GM12878 (cell line): Measurements from ENCODE around the gene BAX. TPM values are rescaled to one million over a fixed set of nuclear protein-coding genes. Genes with fewer than 3 reads are reported as not detected.

Experiments
- ATAC-seq: fragments of 200-7000 bp; cut with Tn5 transposase; 3 replicates; pipeline ENCODE4 v1.9.1; 2020; ENCODE audit warnings: mild to moderate bottlenecking, moderate library complexity
- BruUV-seq: library from RNA; stranded (reverse); fragments of 400-500 nt; replicated peaks from 2 replicates; lab custom pipeline; 2021; lab: Mats Ljungman, UMichigan
- CTCF ChIA-PET: fragments of 300-600 bp; sonication (Branson Sonifier 250); formaldehyde crosslinking; extraction: SDS; loops from one replicate; lab custom pipeline; 2021; ENCODE audit warnings: inconsistent platforms; lab: Yijun Ruan, JAX
- POLR2A ChIA-PET: fragments of 350-600 bp; formaldehyde crosslinking; extraction: SDS; loops from one replicate; lab custom pipeline; 2021; ENCODE audit warnings: inconsistent platforms; lab: Charles Lee
- RAD21 ChIA-PET: fragments of 300-600 bp; sonication (Branson Sonifier 250); formaldehyde crosslinking; loops from one replicate; lab custom pipeline; 2023; ENCODE audit warnings: antibody characterized with exemption; ENCODE audit not compliant: unreplicated experiment; lab: Charles Lee
- SMC1A ChIA-PET: fragments of 300-600 bp; sonication (Branson Sonifier 250); formaldehyde crosslinking; loops from one replicate; lab custom pipeline; 2023; ENCODE audit not compliant: unreplicated experiment, uncharacterized antibody; lab: Charles Lee
- DNase-seq: peaks from one replicate; pipeline ENCODE4 v3.0.0-alpha.2; 2011; ENCODE audit warnings: low read depth, low spot score
- FAIRE-seq: peaks from 3 replicates; lab custom pipeline; 2011; peaks lifted over from hg19 to GRCh38; lab: Jason Lieb, UNC
- H2AFZ ChIP-seq: 2 replicates; pipeline ENCODE4 v1.6.0; 2011; ENCODE audit warnings: low read depth, low read length, control low read depth; ENCODE audit not compliant: control insufficient read depth
- H3K27ac ChIP-seq: 2 replicates; pipeline ENCODE4 v1.5.1; 2011; ENCODE audit warnings: control low read depth; ENCODE audit not compliant: control insufficient read depth, insufficient read depth
- H3K27me3 ChIP-seq, 2 experiments: replicated peaks in 1 of 2; 2 replicates each; pipeline versions ENCODE4 v1.6.0 to v1.6.1; 2011; ENCODE audit warnings: low read length in 1 of 2; ENCODE audit not compliant: control insufficient read depth in 2 of 2, insufficient read depth in 2 of 2
- H3K36me3 ChIP-seq, 2 experiments: 2 replicates each; pipeline ENCODE4 v1.5.1; 2011; ENCODE audit warnings: low read length in 1 of 2; ENCODE audit not compliant: control insufficient read depth in 2 of 2, insufficient read depth in 2 of 2
- H3K4me1 ChIP-seq: 2 replicates; pipeline ENCODE4 v1.6.1; 2011; ENCODE audit warnings: mild to moderate bottlenecking, low read length, moderate library complexity, mixed read lengths; ENCODE audit not compliant: control insufficient read depth, insufficient read depth
- H3K4me2 ChIP-seq: 2 replicates; pipeline ENCODE4 v1.6.0; 2011; ENCODE audit warnings: control low read depth; ENCODE audit not compliant: control insufficient read depth, insufficient read depth
- H3K4me3 ChIP-seq: fragments of 200-600 bp; sonication (generic); 2 replicates; pipeline ENCODE4 v1.5.1; 2016
- H3K79me2 ChIP-seq: 2 replicates; pipeline ENCODE4 v1.6.0; 2011; ENCODE audit warnings: low read length; ENCODE audit not compliant: control insufficient read depth, insufficient read depth
- H3K9ac ChIP-seq: 2 replicates; pipeline ENCODE4 v1.8.0; 2011; ENCODE audit warnings: low read length, control low read depth, mixed read lengths; ENCODE audit not compliant: control insufficient read depth, insufficient read depth
- H3K9me3 ChIP-seq: replicated peaks from 3 replicates; pipeline ENCODE4 v1.5.1; 2011; ENCODE audit warnings: mild to moderate bottlenecking, low read length; ENCODE audit not compliant: control insufficient read depth, insufficient read depth
- H4K20me1 ChIP-seq: 2 replicates; pipeline ENCODE4 v1.6.0; 2011; ENCODE audit not compliant: control insufficient read depth, insufficient read depth
- IKZF1 ChIP-seq: fragments of 450-650 bp; conservative IDR thresholded peaks from 2 replicates; pipeline ENCODE4 v1.6.1; 2017; ENCODE audit warnings: antibody characterized with exemption, mild to moderate bottlenecking
- IKZF2 ChIP-seq, 2 experiments: fragments of 450-650 bp; IDR thresholded peaks; 2 replicates each; pipeline ENCODE4 v1.6.1; 2017; ENCODE audit warnings: mild to moderate bottlenecking in 2 of 2, moderate library complexity in 2 of 2
- MYB ChIP-seq: fragments of 150-350 bp; IDR thresholded peaks from 2 replicates; pipeline ENCODE4 v1.6.1; 2014; ENCODE audit warnings: mild to moderate bottlenecking, low read depth, low read length, borderline replicate concordance
- NFYA ChIP-seq: IDR thresholded peaks from 2 replicates; pipeline ENCODE4 v1.6.1; 2011; ENCODE audit warnings: low read depth, mild to moderate bottlenecking, low read length, improper control_type of control experiment, borderline replicate concordance
- NR2F1 ChIP-seq: fragments of 450-650 bp; conservative IDR thresholded peaks from 2 replicates; pipeline ENCODE4 v1.6.1; 2017; ENCODE audit warnings: mild to moderate bottlenecking
- PBX3 ChIP-seq: IDR thresholded peaks from 2 replicates; pipeline ENCODE4 v1.6.1; 2011; ENCODE audit warnings: mild to moderate bottlenecking, low read depth, low read length, moderate library complexity; ENCODE audit not compliant: insufficient replicate concordance
- PKNOX1 ChIP-seq: fragments of 450-650 bp; IDR thresholded peaks from 2 replicates; pipeline ENCODE4 v1.6.1; 2016; ENCODE audit warnings: mild to moderate bottlenecking
- POU2F2 ChIP-seq: IDR thresholded peaks from 3 replicates; pipeline ENCODE4 v1.6.1; 2011; ENCODE audit warnings: low read depth, mild to moderate bottlenecking, low read length, borderline replicate concordance
- SMARCA5 ChIP-seq: fragments of 450-650 bp; IDR thresholded peaks from 2 replicates; pipeline ENCODE4 v1.6.1; 2017; ENCODE audit warnings: mild to moderate bottlenecking
- SMC3 ChIP-seq: IDR thresholded peaks from 2 replicates; pipeline ENCODE4 v1.6.1; 2011; ENCODE audit warnings: low read length, improper control_type of control experiment, borderline replicate concordance
- TCF3 ChIP-seq: IDR thresholded peaks from 2 replicates; pipeline ENCODE4 v1.6.1; 2012; ENCODE audit warnings: low read depth, mild to moderate bottlenecking, low read length, borderline replicate concordance; ENCODE audit not compliant: insufficient read depth
- TCF7 ChIP-seq: IDR thresholded peaks from 2 replicates; pipeline ENCODE4 v1.6.1; 2014; ENCODE audit warnings: antibody characterized with exemption, borderline replicate concordance
- ZNF217 ChIP-seq: fragments of 450-650 bp; IDR thresholded peaks from 2 replicates; pipeline ENCODE4 v1.6.1; 2017; ENCODE audit warnings: antibody characterized with exemption, mild to moderate bottlenecking
- WGBS: methylation state at CpG from one replicate; pipeline ENCODE4 v1.1.6; 2016; ENCODE audit warnings: low lambda C conversion rate; ENCODE audit not compliant: insufficient replicate concordance, insufficient coverage; ENCODE audit errors: missing lambda C conversion rate; 5-methylcytosine and 5-hydroxymethylcytosine counted together
- in situ Hi-C: fragments of 300-500 bp; cut with MboI; formaldehyde crosslinking; loops from 9 replicates; pipeline ENCODE4 v1.14.3; 2018; ENCODE audit warnings: mixed read lengths
- intact Hi-C: fragments of 100-400 bp; cut with micrococcal nuclease; formaldehyde crosslinking; loops from one replicate; pipeline ENCODE4 v1.14.2; 2022; ENCODE audit not compliant: unreplicated experiment
- polyA plus RNA-seq, 11 experiments: library from polyadenylated mRNA; depleted of rRNA in 4 of 11; unstranded in 6 of 11; stranded (reverse) in 5 of 11; fragments of >200 nt; fragmentation: Nextera tagmentation in 4 of 11; fragmentation: Illumina TruSeq in 1 of 11; extraction: Ambion mirVana in 4 of 11; extraction: Trizol in 1 of 11; gene quantifications; 1 replicate in 1 of 11; 2 replicates in 10 of 11; pipeline versions ENCODE4 v1.2.1 to v1.2.3, GENCODE V29; 2011 to 2016; ENCODE audit warnings: inconsistent platforms in 2 of 11, missing spikeins in 2 of 11, low read depth in 1 of 11
- total RNA-seq, 4 experiments: library from RNA; depleted of rRNA in 3 of 4; stranded (reverse); fragments of >200 nt in 3 of 4; fragmentation: Illumina TruSeq in 1 of 4; extraction: Trizol in 1 of 4; gene quantifications; 2 replicates each; pipeline versions ENCODE4 v1.2.1 to v1.2.3, GENCODE V29; 2013 to 2021

The BAX gene
- total and polyA plus RNA-seq, 10 of the 15 experiments (the other 5 are each of a cell fraction or from before 2014, with no cell fraction given) = 7.2 to 221 (median 137) TPM

GRCh38 chr19:48970139-48970766 lies 15.6 kb downstream of the BAX start (continued):
- no peak for TF ChIP-seq PBX3
- TF ChIP-seq NFYA = no peak
- no peak for TF ChIP-seq SMARCA5
- no peak for TF ChIP-seq POU2F2
- no peak for TF ChIP-seq TCF7

GRCh38 chr19:48970923-48971395 lies 16.3 kb downstream of the BAX start:
- no peak overlapping the region for H3K4me2 ChIP-seq
- no peaks in the 10 kb centered on the region for H3K27me3 ChIP-seq
- H3K4me3 ChIP-seq = no peak overlapping the region
- ChIA-PET SMC1A (interaction anchor here (0.8 to 2.9 kb wide), 18 partner anchors 9 to 295 kb away, joined by 3 to 22 read pairs (median 5); partner anchors contain the start of genes BAX, DHDH, GYS1 and HSD17B14), POLR2A (interaction anchor here (0.5 to 1.4 kb wide), 12 partner anchors 8 to 325 kb away, joined by 3 to 11 read pairs (median 4); partner anchors contain the start of genes CA11, HSD17B14 and RUVBL2), CTCF (interaction anchor here (0.6 to 6.1 kb wide), 34 partner anchors 8 to 326 kb away, joined by 3 to 113 read pairs (median 4); partner anchors contain the start of genes BAX, DHDH, GYS1 and HSD17B14), RAD21 (interaction anchor here (0.6 to 2.9 kb wide), 20 partner anchors 17 to 615 kb away, joined by 3 to 28 read pairs (median 4); partner anchors contain the start of genes CA11, GYS1, HSD17B14 and NUCB1)
- WGBS = 18% methylated on average over 19 of the region's 19 CpGs
- H3K36me3 ChIP-seq = peaks cover 5 to 38% of the 10 kb centered on the region in 2 experiments
- DNase-seq (no peak), ATAC-seq (peak; percentile 85), FAIRE-seq (peak; percentile 82)
- no peak overlapping the region for H2AFZ ChIP-seq
- H3K4me1 ChIP-seq = peaks cover 17% of the 10 kb centered on the region
- no peak overlapping the region for H3K9ac ChIP-seq
- H4K20me1 ChIP-seq = no peaks in the 10 kb centered on the region
- BruUV-seq = no TSS peak
- intact Hi-C loops = loop anchor here (1.0 to 2.0 kb wide), 3 partner anchors 128 to 182 kb away; no protein-coding TSS in a partner anchor
- H3K27ac ChIP-seq = 0 out of 2 replicates have a peak overlapping the region, but pooled peaks have one; percentile 13
- in situ Hi-C loops = loop anchor here (5.0 kb wide), 1 partner anchor 174 kb away; no protein-coding TSS in a partner anchor
- peaks cover 13% of the 10 kb centered on the region for H3K79me2 ChIP-seq
- H3K9me3 ChIP-seq = no peaks in the 10 kb centered on the region
- TF ChIP-seq MYB = no peak
- no peak for TF ChIP-seq TCF7
- TF ChIP-seq NFYA = no peak
- 0 out of 4 replicates have a peak, but pooled peaks of 1 of the 2 experiments have one; percentile 18 for TF ChIP-seq IKZF2 (IDR thresholded peaks at IDR 0.05)
- peak; percentile 91 for TF ChIP-seq SMC3
- TF ChIP-seq POU2F2 = peak; percentile 68; the same call in 1 of the 3 replicates
- TF ChIP-seq ZNF217 = no peak
- TF ChIP-seq TCF3 = no peak
- no peak for TF ChIP-seq PKNOX1
- TF ChIP-seq NR2F1 = no peak
- peak; percentile 57; the same call in 1 of the 2 replicates for TF ChIP-seq IKZF1
